Esophagus squamous epithelium (tissue), 5 donors: ENCODE measurements around the gene CD164L2. TPM values are rescaled to one million over a fixed set of nuclear protein-coding genes. Genes with fewer than 3 reads are reported as not detected.

Experiments
- DNase-seq: peaks from one replicate; lab custom pipeline; 2025; lab: John Stamatoyannopoulos, UW
- H3K27ac ChIP-seq, 4 donors: fragments of 200-600 bp; sonication (generic); one replicate each; pipeline ENCODE4 v1.5.1; 2016 to 2019; ENCODE audit warnings: mild to moderate bottlenecking in 1 of 4
- H3K27me3 ChIP-seq, 4 donors: fragments of 200-600 bp; sonication (generic); 1 replicate in 3 of 4; 2 replicates in 1 of 4; pipeline versions ENCODE4 v1.5.1 to v1.6.0; 2017 to 2021; ENCODE audit warnings: antibody characterized with exemption in 1 of 4
- H3K36me3 ChIP-seq, 3 donors: fragments of 200-600 bp; sonication (generic); one replicate each; pipeline ENCODE4 v1.5.1; 2016 to 2019
- H3K4me1 ChIP-seq, 3 donors: fragments of 200-600 bp; sonication (generic); one replicate each; pipeline ENCODE4 v1.5.1; 2017 to 2019
- H3K4me3 ChIP-seq, 4 donors: fragments of 200-600 bp; sonication (generic); 1 replicate in 3 of 4; 2 replicates in 1 of 4; pipeline ENCODE4 v1.5.1; 2016 to 2019; ENCODE audit warnings: mild to moderate bottlenecking in 2 of 4, moderate library complexity in 1 of 4
- H3K9me3 ChIP-seq, 3 donors: fragments of 200-600 bp; sonication (generic); one replicate each; pipeline ENCODE4 v1.5.1; 2016 to 2019
- POLR2A ChIP-seq, 4 donors: fragments of 450-650 bp; IDR thresholded peaks; one replicate each; pipeline ENCODE4 v1.6.1; 2017; ENCODE audit warnings: antibody characterized with exemption in 4 of 4, mild to moderate bottlenecking in 4 of 4, moderate library complexity in 3 of 4
- WGBS, 2 donors: methylation state at CpG; one replicate each; pipeline ENCODE4 v1.1.5; 2018; 5-methylcytosine and 5-hydroxymethylcytosine counted together
- intact Hi-C: fragments of 100-400 bp; cut with DNase I; formaldehyde crosslinking; loops from one replicate; pipeline ENCODE4 v1.15.0; 2022
- total RNA-seq, 4 donors: library from RNA; depleted of rRNA; stranded (reverse); fragments of >200 nt; gene quantifications; one replicate each; pipeline ENCODE4 v1.1.0, GENCODE V29; 2016
- TF ChIP-seq, protein P1 (sequence below), 6 experiments: fragments of 450-650 bp in 4 of 6; fragments of 200-600 bp in 2 of 6; sonication (generic) in 2 of 6; IDR thresholded peaks; one replicate each; pipeline ENCODE4 v1.5.1; 2016 to 2019; ENCODE audit warnings: antibody characterized with exemption in 6 of 6, mild to moderate bottlenecking in 4 of 6, moderate library complexity in 4 of 6
- donor health status: DM: yes; HTN: yes; CAD: no.

CD164L2 gene
- total RNA-seq, 4 donors from 2014 or later = 4.8 to 15.4 (median 6.5) TPM

DNA sequence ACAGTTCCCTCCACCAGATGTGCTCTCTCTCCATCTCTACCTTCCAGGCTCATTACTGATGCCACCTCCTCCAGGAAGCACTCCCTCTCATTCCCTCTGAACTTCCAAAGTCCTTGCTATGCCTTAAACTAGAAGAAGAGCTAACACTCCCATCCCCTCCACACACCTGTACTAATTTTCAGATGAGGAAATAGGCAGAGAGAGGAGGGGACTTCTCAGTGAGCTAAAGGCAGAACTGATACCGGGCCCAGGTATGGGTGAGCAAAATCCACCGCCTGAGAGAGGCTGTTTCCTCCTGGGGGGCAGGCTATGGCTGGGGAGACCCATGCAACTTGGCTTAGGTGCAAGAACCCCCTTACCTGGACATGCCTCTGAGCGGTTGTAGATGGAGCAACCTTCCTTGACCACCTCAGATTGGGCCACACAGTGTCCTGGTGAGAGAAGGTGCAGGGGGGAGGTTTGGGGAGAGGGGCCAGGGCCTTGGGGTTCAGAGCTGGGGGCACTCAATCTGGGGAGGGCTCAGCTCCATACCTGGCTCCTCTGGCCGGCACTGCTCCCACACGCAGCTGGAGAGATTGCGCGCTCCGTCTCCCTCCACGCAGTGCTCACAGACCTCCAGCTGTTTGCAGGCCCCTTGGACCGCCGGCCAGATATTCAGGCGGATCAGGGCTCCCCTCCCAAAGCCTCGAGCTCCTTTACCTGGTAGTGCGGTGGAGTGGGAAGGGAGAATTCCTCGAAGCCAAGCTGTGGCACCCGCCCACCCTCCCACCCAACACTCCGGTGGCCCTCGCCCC, 967 bp downstream of the CD164L2 start:
- TF ChIP-seq, protein P1, sequence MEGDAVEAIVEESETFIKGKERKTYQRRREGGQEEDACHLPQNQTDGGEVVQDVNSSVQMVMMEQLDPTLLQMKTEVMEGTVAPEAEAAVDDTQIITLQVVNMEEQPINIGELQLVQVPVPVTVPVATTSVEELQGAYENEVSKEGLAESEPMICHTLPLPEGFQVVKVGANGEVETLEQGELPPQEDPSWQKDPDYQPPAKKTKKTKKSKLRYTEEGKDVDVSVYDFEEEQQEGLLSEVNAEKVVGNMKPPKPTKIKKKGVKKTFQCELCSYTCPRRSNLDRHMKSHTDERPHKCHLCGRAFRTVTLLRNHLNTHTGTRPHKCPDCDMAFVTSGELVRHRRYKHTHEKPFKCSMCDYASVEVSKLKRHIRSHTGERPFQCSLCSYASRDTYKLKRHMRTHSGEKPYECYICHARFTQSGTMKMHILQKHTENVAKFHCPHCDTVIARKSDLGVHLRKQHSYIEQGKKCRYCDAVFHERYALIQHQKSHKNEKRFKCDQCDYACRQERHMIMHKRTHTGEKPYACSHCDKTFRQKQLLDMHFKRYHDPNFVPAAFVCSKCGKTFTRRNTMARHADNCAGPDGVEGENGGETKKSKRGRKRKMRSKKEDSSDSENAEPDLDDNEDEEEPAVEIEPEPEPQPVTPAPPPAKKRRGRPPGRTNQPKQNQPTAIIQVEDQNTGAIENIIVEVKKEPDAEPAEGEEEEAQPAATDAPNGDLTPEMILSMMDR (IDR thresholded peaks at IDR 0.05) = no peak
- no peak for TF ChIP-seq POLR2A (IDR thresholded peaks at IDR 0.05)
- intact Hi-C loops = no loop called here
- Histone ChIP-seq H3K4me1 (peaks cover 26 to 66% (median 31%) of the 10 kb centered on the region in 3 donors), H3K27ac (peak overlapping the region; percentile 78 to 87 (median 84)), H3K27me3 (peaks cover 0 to 12% (median 0%) of the 10 kb centered on the region in 4 donors), H3K36me3 (no peaks in the 10 kb centered on the region), H3K9me3 (no peaks in the 10 kb centered on the region), H3K4me3 (peak overlapping the region; percentile 51 to 64 (median 56))
- DNase-seq = no peak
- 41 to 88% methylated on average over 4 to 7 of the region's 18 CpGs for WGBS, 2 donors

DNA sequence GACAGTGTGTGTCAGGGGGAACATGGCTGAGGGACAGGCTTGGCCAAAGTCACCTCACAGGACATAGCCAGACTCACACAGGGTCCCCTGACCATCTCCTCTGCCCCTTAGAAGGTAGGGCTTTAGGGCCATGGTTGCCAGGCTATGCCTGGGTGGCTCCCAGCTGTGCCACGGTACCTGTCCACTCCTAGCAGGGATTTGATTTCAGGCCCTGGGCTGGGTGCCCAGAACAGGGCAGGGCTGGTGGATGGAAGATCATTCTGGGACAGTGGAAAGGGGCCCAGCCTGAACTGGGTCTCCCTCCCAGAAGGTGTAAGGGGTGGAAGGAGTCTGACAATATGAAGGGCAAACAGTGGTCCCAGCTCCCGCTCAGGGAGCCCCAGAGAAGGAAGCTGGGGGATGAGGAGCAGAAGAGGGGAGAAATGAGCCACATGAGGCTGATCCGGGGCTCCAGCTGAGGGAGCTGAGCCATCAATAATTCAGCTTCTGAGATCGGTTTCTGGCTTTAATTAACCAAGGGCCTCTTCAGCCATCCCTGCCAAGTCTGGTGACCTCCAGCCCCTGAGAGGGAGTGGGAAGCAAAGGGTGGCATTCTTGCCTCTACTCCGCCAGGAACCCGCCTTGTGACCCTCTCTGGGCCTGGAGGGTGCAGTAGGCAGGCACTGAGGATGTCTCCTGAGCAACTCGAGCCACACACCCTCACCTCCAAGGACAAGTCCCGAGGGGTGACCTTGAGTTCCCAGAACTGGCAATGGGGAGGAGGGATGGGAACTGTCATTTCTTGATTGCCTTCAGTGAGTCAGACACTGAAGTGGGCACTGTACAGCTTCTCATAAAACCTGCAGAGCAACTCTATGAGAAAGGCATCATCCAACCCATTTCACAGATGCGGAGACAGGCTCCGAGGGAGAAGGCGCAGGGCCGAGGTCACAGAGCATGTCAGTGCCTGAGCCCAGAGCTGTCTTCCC, 2.1 kb downstream of the CD164L2 start:
- Histone ChIP-seq H3K36me3 (no peaks in the 10 kb centered on the region), H3K9me3 (no peaks in the 10 kb centered on the region), H3K4me3 (peak overlapping the region in 2 of 4 donors; percentile 51 to 64), H3K4me1 (peaks cover 26 to 70% (median 31%) of the 10 kb centered on the region in 3 donors), H3K27me3 (peaks cover 0 to 12% (median 0%) of the 10 kb centered on the region in 4 donors), H3K27ac (peak overlapping the region; percentile 76 to 85 (median 80))
- intact Hi-C loops = no loop called here
- no peak for DNase-seq
- 42 to 54% methylated on average over 5 to 9 of the region's 12 CpGs for WGBS, 2 donors
- TF ChIP-seq POLR2A (IDR thresholded peaks at IDR 0.05) = peak in 1 of 4 donors; percentile 31
- TF ChIP-seq, protein P1 (IDR thresholded peaks at IDR 0.05) = no peak

DNA sequence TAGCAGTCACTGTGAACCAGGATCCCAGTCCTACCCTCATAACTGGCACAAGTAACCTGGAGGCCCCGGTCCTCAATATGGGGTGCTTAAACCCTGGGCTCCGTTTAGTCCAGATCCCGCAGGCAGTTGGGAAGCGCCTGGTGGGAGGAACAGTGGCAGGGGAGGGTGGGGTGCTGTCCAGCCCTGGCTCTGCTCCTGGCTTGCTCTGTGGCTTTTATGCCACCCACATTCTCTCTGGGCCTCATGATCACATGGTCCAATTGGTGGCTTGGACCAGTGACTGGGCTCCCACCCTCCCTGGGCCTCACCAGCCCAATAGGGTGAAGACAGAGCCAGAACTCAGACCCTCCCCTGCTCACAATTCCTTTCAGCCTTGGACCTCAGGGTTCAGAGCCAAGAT, 2.9 kb downstream of the CD164L2 start:
- H3K27ac ChIP-seq = peak overlapping the region; percentile 76 to 85 (median 80)
- H3K4me3 ChIP-seq = no peak overlapping the region
- no CpG with 5 or more reads among the region's 4 CpGs for WGBS, 2 donors
- no peaks in the 10 kb centered on the region for H3K9me3 ChIP-seq
- intact Hi-C loops = no loop called here
- no peak for TF ChIP-seq POLR2A (IDR thresholded peaks at IDR 0.05)
- TF ChIP-seq, protein P1 (IDR thresholded peaks at IDR 0.05) = no peak
- no peak for DNase-seq
- peaks cover 26 to 70% (median 31%) of the 10 kb centered on the region in 3 donors for H3K4me1 ChIP-seq
- H3K36me3 ChIP-seq = no peaks in the 10 kb centered on the region
- H3K27me3 ChIP-seq = peaks cover 0 to 12% (median 0%) of the 10 kb centered on the region in 4 donors

DNA sequence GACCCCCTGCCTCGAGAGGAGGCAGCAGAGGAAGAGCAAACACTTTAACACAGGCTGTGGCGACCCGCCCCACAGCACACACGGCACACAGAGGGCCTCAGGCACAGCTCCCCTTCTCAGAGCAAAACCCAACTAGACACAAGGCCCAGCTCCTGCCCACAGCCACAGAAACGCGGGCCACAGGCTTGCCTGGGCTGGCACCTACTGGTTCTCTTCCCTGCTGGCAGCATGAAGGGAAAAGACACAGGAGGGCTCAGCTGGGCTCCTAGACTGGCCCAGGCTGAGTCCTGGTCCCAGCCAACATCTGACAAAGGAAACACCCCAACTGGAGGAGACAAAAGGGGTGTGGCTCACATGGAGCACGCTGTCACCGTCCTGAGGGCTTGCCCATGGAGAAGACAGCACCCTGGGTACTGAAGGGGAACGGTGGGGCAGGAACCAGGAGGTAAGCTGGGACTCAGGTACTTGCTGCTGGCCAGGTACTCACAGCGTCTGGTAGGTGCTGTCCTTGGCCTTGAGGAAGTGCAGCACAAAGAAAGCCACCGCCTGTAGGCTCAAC, 3.5 kb downstream of the CD164L2 start:
- no peaks in the 10 kb centered on the region for H3K36me3 ChIP-seq
- peaks cover 26 to 70% (median 31%) of the 10 kb centered on the region in 3 donors for H3K4me1 ChIP-seq
- peak overlapping the region; percentile 76 to 85 (median 80) for H3K27ac ChIP-seq
- H3K4me3 ChIP-seq = no peak overlapping the region
- H3K9me3 ChIP-seq = no peaks in the 10 kb centered on the region
- intact Hi-C loops = no loop called here
- no peak for TF ChIP-seq POLR2A (IDR thresholded peaks at IDR 0.05)
- TF ChIP-seq, protein P1 (IDR thresholded peaks at IDR 0.05) = no peak
- peaks cover 0 to 12% (median 0%) of the 10 kb centered on the region in 4 donors for H3K27me3 ChIP-seq
- no peak for DNase-seq
- WGBS, 2 donors = 33 to 37% methylated on average over 3 to 4 of the region's 11 CpGs
